ENCODE results near the gene LRP5. TPM values are rescaled to one million over a fixed set of nuclear protein-coding genes. Genes with fewer than 3 reads are reported as not detected.

LRP5 gene
- total RNA-seq, 2 donors from 2014 or later, result 34.6 to 60.9 TPM

DNA sequence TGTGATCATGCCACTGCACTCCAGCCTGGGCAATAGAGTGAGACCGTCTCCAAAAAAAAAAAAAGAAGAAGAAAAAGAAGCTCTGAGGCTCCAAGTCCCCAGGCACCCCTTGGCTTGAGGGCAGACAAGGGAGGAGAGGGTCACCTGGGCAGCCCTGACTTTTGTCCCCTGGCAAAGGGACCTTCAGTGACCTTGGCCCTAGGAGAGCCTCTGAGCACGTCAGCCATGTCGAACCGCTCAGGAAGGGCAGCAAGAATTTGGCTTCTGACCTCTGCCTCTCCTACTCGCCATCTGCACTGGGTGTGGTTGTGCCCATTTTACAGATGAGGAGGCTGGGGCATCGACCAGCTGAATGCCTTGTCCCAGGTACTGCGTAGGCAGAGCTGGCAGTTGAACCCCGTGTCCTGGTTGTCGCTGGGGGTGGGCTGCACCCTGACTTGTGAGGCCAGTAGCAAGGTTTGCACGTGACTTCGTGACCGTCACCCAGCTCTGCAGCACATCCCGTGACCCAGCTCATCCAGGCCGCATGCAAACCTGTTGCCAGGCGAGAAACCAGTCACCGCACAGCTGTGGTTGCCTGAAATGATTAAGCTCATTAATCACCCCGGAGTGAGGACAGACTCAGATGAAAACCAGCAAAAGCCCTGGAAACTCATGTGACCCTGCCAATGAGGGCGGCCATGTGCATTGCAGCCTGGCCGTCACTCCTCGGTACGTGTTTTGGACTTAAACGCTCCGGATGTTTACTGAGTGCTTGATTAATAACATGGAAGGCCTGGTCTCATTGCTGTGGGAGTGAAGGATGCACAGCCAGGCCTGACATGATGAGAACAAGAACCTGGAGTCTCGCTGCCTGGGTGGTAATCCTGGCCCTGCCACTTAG is 100.4 kb downstream of the LRP5 start:
- H3K27me3 ChIP-seq, result no peaks in the 10 kb centered on the region
- TF ChIP-seq, protein P1, sequence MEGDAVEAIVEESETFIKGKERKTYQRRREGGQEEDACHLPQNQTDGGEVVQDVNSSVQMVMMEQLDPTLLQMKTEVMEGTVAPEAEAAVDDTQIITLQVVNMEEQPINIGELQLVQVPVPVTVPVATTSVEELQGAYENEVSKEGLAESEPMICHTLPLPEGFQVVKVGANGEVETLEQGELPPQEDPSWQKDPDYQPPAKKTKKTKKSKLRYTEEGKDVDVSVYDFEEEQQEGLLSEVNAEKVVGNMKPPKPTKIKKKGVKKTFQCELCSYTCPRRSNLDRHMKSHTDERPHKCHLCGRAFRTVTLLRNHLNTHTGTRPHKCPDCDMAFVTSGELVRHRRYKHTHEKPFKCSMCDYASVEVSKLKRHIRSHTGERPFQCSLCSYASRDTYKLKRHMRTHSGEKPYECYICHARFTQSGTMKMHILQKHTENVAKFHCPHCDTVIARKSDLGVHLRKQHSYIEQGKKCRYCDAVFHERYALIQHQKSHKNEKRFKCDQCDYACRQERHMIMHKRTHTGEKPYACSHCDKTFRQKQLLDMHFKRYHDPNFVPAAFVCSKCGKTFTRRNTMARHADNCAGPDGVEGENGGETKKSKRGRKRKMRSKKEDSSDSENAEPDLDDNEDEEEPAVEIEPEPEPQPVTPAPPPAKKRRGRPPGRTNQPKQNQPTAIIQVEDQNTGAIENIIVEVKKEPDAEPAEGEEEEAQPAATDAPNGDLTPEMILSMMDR (IDR thresholded peaks at IDR 0.05), result no peak
- peaks cover 73% of the 10 kb centered on the region for H3K36me3 ChIP-seq
- DNase-seq (ENCODE audit: low spot score), result no peak
- H3K27ac ChIP-seq, result no peak overlapping the region
- H3K9me3 ChIP-seq, result no peaks in the 10 kb centered on the region
- no peak overlapping the region for H3K4me3 ChIP-seq
- H3K4me1 ChIP-seq, result no peaks in the 10 kb centered on the region

DNA sequence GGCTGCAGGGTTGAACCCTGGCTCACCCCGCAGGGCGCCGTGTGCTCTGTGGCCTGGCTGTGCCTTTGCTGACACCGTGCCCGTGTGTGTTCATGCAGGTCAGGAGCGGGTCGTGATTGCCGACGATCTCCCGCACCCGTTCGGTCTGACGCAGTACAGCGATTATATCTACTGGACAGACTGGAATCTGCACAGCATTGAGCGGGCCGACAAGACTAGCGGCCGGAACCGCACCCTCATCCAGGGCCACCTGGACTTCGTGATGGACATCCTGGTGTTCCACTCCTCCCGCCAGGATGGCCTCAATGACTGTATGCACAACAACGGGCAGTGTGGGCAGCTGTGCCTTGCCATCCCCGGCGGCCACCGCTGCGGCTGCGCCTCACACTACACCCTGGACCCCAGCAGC is 101.2 kb downstream of the LRP5 start:
- Histone ChIP-seq H3K4me1 (no peaks in the 10 kb centered on the region), H3K36me3 (peaks cover 68% of the 10 kb centered on the region), H3K27ac (no peak overlapping the region), H3K4me3 (no peak overlapping the region), H3K27me3 (no peaks in the 10 kb centered on the region), H3K9me3 (no peaks in the 10 kb centered on the region)
- TF ChIP-seq, protein P1 (IDR thresholded peaks at IDR 0.05), result no peak
- DNase-seq (ENCODE audit: low spot score), result no peak

DNA sequence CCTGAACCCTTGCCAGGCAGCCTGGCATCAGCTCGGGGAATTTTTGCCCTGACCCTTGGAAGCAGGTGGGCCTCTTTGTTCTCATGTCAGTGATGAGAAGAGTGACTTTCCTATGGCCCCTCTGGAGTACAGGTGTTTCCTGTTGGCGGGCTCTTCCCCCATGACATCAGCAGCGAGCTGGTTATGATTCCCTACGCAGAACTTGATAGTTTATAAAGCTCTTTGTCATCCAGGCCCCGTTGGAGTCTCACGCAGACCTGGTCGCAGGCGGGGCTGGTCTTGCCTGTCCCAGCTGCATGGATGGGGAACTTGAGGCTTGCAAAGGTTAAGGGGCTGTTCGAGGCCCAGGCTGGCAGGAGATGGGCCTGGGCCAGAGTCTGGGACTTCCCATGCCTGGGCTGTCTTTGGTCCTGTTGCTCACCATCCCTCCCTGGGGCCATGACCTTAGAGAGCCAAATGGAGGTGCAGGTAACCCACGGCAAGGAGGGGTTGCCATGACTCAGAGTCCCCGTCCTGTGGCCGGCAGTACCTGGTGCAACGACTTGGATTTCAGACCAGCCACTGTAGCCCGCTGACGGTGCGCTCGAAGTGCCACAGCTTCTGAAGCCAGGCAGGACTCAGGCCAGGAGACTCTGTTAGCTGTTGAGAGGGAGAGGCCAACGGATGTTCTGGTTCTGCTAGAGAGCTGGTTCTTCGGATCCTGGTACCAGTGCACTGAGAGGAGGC is 102.3 kb downstream of the LRP5 start:
- Histone ChIP-seq H3K4me1 (no peaks in the 10 kb centered on the region), H3K4me3 (no peak overlapping the region), H3K27ac (no peak overlapping the region), H3K27me3 (no peaks in the 10 kb centered on the region), H3K36me3 (peaks cover 75% of the 10 kb centered on the region), H3K9me3 (no peaks in the 10 kb centered on the region)
- no peak for DNase-seq (ENCODE audit: low spot score)
- TF ChIP-seq, protein P1 (IDR thresholded peaks at IDR 0.05), result no peak

DNA sequence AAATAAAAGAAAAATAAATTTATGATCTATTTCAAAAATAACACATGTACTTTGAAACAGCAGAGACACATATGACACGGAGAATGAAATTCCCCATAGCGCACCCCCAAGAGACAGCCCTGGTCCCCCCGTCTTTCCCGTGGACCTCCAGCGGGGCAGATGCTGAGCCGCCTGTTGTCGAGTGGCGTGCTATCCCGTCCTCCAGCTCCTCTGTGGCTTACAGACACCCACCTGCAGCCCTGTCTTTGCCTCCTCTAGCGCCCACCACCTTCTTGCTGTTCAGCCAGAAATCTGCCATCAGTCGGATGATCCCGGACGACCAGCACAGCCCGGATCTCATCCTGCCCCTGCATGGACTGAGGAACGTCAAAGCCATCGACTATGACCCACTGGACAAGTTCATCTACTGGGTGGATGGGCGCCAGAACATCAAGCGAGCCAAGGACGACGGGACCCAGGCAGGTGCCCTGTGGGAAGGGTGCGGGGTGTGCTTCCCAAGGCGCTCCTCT is 103.7 kb downstream of the LRP5 start:
- no peaks in the 10 kb centered on the region for H3K27me3 ChIP-seq
- no peak overlapping the region for H3K27ac ChIP-seq
- peaks cover 71% of the 10 kb centered on the region for H3K36me3 ChIP-seq
- H3K9me3 ChIP-seq, result no peaks in the 10 kb centered on the region
- TF ChIP-seq, protein P1 (IDR thresholded peaks at IDR 0.05), result no peak
- H3K4me1 ChIP-seq, result no peaks in the 10 kb centered on the region
- H3K4me3 ChIP-seq, result no peak overlapping the region
- DNase-seq (ENCODE audit: low spot score), result no peak

DNA sequence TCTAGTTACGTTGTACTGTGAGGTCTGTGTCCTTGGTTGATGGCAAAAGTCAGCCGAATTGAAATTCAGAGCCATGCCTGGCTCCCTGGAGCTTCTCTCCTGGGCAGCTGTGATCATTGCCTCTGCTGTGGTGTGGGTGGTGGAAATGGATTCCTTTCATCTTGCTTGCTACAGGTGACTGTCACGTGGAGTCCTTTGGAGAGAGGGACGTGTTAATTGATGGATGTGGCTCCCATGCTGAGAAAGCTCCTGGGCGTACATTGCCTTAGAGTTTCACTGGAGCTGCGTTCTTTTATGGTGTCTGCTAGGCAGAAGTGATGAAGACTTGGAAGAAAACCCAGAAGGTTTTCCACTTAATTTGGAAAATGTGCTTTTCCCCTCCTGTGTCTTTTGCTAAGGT is 106.3 kb downstream of the LRP5 start:
- TF ChIP-seq, protein P1 (IDR thresholded peaks at IDR 0.05), result no peak
- DNase-seq (ENCODE audit: low spot score), result no peak
- Histone ChIP-seq H3K27me3 (no peaks in the 10 kb centered on the region), H3K36me3 (peaks cover 50% of the 10 kb centered on the region), H3K27ac (no peak overlapping the region), H3K9me3 (no peaks in the 10 kb centered on the region), H3K4me1 (no peaks in the 10 kb centered on the region), H3K4me3 (no peak overlapping the region)

All from right atrium auricular region (tissue), 2 donors.